NCI-H69 (cell line): ENCODE measurements around the gene F8.
"Not testable (repeated sequence)": the region's sequence is repeated elsewhere in the genome, so short reads cannot be mapped to it uniquely, and the experiment has no call there.

Experiments
- DNase-seq: peaks from one replicate; lab custom pipeline; 2025; lab: John Stamatoyannopoulos, UW

The F8 gene

DNA sequence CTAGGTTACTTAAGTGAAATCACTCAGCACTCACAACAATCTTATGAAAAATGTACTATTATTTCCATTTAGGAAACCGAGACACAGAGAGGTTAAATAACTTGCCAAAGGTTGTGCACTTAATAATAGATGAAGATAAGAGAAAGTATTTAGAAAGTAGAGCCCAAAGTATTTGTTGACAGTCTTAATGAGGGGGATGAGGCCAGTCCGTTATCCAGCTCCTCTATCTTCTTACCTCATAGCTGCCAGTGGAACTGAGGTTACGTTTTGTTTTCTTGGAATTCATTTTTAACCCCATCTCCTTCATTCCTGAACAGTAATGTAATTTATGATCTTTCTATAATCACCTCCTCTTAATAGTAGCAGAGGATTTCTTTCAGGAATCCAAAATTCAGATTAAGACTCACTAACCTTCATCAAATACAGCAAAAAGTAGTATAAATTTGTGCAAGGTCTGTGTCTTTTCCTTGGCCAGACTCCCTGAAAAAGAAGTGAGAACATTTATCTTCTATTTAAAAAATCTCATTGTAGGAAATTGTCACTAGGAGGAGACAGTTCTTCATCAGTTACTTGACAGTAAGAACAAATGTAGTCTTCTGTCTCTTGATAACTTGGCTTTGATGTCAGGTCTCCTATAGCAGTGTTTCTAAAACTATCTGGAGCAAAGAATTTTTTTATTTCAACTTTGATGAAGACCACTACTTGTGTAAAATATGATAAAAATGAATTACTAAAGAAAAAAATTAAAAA lies 35.5 kb downstream of the F8 start:
- no peak for DNase-seq

GRCh38 chrX:154981116-154981411 lies 41.5 kb downstream of the F8 start:
- no peak for DNase-seq

DNA sequence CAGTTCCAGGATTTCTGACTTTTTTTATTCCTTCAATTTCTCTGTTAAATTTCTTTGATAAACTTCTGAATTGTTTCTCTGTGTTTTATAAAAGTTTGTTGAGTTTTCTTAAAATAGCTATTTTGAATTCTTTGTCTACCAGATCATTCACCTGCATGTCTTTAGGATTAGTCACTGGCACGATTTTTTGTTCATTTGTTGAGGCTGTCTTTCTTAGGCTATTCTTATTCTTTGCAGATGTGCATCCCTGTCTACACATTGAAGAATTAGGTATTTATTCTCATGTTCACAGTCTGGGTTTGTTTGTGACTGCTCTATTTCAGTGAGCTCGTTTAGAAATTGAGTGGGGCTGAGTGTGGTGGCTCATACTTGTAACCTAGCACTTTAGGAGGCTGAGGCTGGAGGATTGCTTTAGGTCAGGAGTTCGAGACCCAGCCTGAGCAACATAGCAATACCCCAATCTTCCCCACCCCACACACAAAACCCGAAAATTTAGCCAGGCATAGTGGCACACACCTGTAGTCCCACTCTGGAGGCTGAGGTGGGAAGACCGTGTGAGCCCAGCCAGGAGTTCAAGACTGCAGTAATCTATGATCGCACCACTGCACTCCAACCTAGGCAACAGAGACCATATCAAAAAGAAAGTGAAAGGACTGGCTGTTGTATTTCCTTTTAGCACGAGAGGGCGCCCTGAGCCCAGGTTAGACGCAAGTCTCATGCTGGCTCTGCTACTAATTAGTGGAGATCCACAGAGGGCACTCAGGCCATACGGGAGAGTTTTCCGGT lies 42.0 kb downstream of the F8 start:
- DNase-seq: peak; percentile 74

DNA sequence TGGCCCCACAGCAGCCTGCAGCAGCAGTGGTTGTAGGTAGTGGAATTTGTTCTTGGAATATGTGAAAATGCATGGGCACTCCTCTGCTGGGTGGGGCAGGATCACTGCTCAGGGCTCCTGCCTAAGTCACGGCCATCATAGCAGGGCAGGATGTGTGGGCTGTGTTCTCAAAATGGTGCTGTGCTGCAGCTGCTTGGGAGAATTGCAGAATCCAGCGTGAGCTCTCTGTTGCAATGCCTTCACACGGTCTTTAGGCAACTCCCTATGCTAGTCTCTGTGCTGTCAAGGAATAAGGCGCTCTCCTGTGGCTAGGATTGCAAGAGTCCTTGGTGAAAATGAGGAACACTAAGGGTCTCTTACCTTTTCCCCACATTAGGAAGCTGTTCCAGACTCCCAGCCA lies 42.9 kb downstream of the F8 start:
- DNase-seq: no peak

DNA sequence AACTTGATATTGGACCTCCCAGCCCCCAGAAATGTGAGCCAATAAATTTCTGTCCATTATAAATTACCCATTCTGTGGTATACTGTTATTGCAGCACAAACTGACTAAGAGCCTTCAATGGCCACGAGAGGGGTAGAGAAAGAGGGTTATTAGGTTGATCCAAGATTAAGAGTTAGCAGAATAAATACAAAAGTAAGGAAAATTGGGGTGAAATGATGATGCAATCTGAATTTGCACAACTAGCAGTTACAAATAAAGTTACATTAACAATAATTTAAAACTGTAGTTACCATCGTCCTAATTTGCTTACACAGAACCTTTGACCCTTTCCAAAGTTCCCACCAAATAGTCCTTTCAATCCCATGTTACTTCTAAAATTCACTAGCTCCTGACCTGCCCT lies 54.2 kb downstream of the F8 start:
- no peak for DNase-seq

DNA sequence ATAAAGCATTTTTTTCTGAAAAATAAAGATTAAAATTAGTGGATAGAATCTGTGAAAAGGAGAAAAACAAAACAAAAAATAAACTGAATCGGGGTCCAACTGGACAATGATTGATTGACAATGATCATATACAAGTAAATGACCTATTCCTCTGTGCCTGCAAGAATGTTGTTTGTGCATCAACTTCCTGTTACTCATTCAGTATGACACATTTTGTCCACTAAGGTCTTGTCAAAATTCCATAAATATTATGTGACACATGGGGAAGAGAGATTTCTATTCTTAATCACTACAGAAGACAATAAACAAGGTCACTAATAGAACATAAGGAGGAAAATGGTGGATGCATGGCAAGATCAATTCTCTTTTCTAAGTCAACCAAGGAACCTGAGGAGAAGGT lies 54.9 kb downstream of the F8 start:
- DNase-seq: no peak

DNA sequence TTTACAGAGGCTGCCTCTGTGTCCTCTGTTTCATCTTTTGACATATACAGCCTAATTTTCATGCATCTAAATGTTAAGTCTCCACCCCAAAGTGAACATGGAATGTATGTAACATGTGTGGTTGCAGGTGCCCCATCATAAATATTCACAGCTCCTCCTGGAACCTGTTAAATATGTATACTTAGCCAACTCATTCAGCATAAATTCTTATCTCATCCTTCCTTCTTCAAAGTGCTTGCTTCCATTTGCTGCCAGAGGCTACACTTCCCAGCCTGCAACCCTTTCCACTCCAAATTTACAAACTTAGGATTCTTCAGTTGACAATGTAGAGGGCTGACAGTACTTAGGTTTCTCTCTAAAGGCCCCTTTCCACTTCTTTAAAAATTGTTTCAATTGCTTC lies 60.6 kb downstream of the F8 start:
- no peak for DNase-seq

- DNase-seq: not testable (repeated sequence)
Measured at GRCh38 chrX:154955799-154956198, 66.7 kb downstream of the F8 start.

DNA sequence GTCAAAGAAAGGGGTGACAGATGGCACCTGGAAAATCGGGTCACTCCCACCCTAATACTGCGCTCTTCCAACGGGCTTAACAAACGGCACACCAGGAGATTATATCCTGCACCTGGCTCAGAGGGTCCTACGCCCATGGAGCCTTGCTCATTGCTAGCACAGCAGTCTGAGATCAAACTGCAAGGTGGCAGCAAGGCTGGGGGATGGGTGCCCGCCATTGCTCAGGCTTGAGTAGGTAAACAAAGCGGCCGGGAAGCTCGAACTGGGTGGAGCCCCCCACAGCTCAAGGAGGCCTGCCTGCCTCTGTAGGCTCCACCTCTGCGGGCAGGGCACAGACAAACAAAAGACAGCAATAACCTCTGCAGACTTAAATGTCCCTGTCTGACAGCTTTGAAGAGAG lies 83.3 kb downstream of the F8 start:
- DNase-seq: not testable (repeated sequence)

GRCh38 chrX:154924771-154925170 lies 97.8 kb downstream of the F8 start:
- DNase-seq: not testable (repeated sequence)

DNA sequence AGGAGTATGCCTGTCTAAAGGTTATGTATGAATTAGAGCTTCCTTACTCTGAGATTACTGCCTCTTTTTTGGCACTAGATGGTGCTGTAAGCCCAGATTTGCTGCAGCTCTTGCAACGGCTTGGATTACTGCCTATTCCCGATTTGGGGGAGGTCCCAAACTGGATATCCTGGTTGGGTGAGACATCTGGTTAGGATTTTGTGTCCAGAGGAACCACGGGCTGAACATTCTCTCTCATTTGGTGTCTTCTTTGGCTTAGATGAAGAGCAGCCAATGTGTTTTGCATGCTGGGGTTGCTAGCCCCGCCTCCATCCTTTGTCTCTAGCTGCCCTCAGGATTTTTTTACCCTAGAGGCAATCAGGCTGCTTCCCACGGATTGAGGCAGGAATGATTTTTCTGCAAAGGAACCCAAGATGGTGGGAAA lies 104.5 kb downstream of the F8 start:
- DNase-seq: peak; percentile 74

DNA sequence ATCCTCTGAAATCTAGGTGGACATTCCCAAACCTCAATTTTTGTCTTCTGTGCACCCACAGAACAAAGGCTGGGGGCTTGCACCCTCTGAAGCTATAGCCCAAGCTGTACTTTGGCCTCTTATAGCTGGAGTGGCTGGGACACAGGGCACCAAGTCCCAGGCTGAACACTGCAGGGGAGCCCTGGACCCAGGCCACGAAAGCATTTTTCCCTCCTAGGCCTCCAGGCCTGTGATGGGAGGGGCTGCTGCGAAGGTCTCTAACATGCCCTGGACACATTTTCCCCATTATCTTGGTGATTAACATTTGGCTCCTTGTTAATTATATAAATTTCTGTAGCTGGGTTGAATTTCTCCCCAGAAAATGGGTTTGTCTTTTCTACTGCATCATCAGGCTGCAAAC lies 108.5 kb downstream of the F8 start:
- DNase-seq: no peak

- not testable (repeated sequence) for DNase-seq
Measured at GRCh38 chrX:154910528-154910927, 112.0 kb downstream of the F8 start.

DNA sequence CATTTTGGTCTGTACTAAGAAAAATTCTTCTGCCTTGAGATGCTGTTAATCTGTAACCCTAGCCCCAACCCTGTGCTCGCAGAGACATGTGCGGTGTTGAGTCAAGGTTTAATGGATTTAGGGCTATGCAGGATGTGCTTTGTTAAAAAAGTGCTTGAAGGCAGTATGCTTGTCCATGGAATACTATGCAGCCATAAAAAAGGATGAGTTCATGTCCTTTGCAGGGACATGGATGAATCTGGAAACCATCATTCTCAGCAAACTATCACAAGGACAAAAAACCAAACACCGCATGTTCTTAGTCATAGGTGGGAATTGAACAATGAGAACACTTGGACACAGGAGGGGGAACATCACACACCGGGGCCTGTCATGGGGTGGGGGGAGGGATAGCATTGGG lies 112.5 kb downstream of the F8 start:
- DNase-seq: not testable (repeated sequence)

GRCh38 chrX:154908821-154909220 lies 113.7 kb downstream of the F8 start:
- DNase-seq: no peak

DNA sequence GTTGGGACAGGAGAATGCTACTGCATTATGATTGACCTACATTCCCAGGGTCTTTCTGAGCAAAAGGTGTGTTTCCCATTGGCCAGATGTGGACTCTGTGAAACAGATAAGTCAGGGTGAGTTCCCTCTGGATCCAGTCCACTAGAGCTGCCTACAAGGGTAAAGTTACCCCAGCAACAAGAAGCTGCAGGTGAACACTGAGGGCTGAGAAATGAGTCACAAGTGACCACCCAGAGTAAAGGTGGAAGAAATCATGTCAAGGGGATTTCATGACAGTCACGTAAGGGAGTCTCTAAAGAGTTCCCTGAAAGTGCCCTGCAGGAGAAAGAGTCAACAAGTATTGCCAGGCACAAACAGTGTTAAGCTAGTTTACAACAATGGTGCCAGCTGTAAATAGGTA lies 120.1 kb downstream of the F8 start:
- DNase-seq: no peak

- no peak for DNase-seq
Measured at GRCh38 chrX:154900323-154900722, 122.2 kb downstream of the F8 start.

DNA sequence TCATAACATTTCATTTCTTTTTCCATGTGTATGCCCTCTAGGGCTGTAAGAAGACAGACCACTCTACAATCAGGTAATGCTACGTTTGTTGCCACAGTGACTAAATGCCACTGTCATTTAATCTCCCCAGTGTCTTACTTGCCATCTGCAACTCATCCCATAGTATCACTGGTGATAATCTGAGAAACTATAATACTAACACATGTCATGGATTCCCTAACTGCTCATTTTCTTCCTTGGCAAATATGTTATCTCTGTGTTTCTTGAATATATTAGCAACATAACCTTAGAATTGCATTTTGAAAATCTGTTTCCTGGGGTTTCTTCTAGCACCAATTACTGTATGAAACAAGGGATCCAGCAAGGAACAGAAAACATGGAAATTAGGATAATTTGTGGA lies 130.2 kb downstream of the F8 start:
- DNase-seq: no peak

GRCh38 chrX:154890990-154891639 lies 131.4 kb downstream of the F8 start:
- peak; percentile 77 for DNase-seq

- not testable (repeated sequence) for DNase-seq
Measured at GRCh38 chrX:154886789-154887221, 135.7 kb downstream of the F8 start.

DNA sequence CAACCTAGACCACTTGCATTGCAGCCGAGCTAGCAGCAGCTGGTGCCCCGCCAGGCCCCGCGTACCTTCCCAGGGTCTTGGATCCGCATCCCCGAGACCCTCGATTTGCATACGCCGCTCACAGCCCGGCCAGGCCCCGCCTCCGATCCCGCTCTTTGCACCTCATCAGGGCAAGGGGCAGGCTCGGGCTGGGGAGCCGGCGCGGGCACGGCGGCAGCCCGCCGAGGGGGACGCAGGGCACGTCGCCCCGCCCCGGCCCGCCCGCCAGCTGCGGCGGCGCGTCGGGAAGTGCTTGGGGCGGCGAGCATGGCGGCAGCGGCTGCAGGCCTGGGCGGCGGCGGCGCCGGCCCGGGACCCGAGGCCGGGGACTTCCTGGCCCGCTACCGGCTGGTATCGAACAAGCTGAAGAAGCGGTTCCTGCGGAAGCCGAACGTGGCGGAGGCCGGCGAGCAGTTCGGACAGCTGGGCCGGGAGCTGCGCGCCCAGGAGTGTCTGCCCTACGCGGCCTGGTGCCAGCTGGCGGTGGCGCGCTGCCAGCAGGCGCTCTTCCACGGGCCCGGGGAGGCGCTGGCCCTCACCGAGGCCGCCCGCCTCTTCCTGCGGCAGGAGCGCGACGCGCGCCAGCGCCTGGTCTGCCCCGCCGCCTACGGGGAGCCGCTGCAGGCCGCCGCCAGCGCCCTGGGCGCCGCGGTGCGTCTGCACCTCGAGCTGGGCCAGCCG lies 136.3 kb downstream of the F8 start, which contains the start of gene F8A1:
Gene F8A1 (plus strand): TSS at position 287 of the 720 bp plus-strand sequence. CDS start 20 bp downstream, at position 307.
- DNase-seq: not testable (repeated sequence)

- DNase-seq: not testable (repeated sequence)
Measured at GRCh38 chrX:154885549-154885948, 137.0 kb downstream of the F8 start.
